PC-9 (cell line): ENCODE data around the gene COMMD10. TPM values are rescaled to one million over a fixed set of nuclear protein-coding genes. Genes with fewer than 3 reads are reported as not detected.

ENCODE experiments used
- BruUV-seq: library from RNA; stranded (reverse); fragments of 400-500 nt; replicated peaks from 2 replicates; lab custom pipeline; 2021; lab: Mats Ljungman, UMichigan
- CTCF ChIA-PET: fragments of 300-600 bp; sonication (Branson Sonifier 250); formaldehyde crosslinking; loops from one replicate; lab custom pipeline; 2022; ENCODE audit warnings: antibody characterized with exemption; lab: Charles Lee
- POLR2A ChIA-PET: fragments of 300-600 bp; sonication (Branson Sonifier 250); formaldehyde crosslinking; loops from one replicate; lab custom pipeline; 2022; ENCODE audit warnings: antibody characterized with exemption; ENCODE audit not compliant: unreplicated experiment; lab: Charles Lee
- DNase-seq, 2 experiments: peaks; one replicate each; pipeline versions ENCODE4 v3.0.0 to v3.0.0-alpha.2; 2015 to 2022; ENCODE audit warnings: mixed read lengths in 1 of 2
- H2AFZ ChIP-seq: fragments of 200-600 bp; sonication (generic); 2 replicates; pipeline ENCODE4 v1.8.1; 2017; ENCODE audit warnings: antibody characterized with exemption
- H3F3A ChIP-seq: fragments of 200-600 bp; sonication (generic); 2 replicates; pipeline ENCODE4 v1.8.1; 2017; ENCODE audit warnings: antibody characterized with exemption, mild to moderate bottlenecking, low read depth; ENCODE audit not compliant: insufficient read depth
- H3K27ac ChIP-seq: fragments of 200-600 bp; sonication (generic); 2 replicates; pipeline ENCODE4 v1.6.1; 2016; ENCODE audit warnings: mixed run types
- H3K27me3 ChIP-seq: fragments of 200-600 bp; sonication (generic); 2 replicates; pipeline ENCODE4 v1.6.1; 2016; ENCODE audit warnings: low read depth, mixed run types; ENCODE audit not compliant: insufficient read depth
- H3K36me3 ChIP-seq: fragments of 200-600 bp; sonication (generic); 2 replicates; pipeline ENCODE4 v1.6.1; 2016; ENCODE audit warnings: low read depth, mixed run types
- H3K4me1 ChIP-seq: fragments of 200-600 bp; sonication (generic); replicated peaks from 2 replicates; pipeline ENCODE4 v1.6.1; 2016; ENCODE audit warnings: mixed run types; ENCODE audit not compliant: insufficient read depth
- H3K4me2 ChIP-seq: fragments of 200-600 bp; sonication (generic); 2 replicates; pipeline ENCODE4 v1.6.1; 2017; ENCODE audit warnings: mixed run types
- H3K4me3 ChIP-seq: fragments of 200-600 bp; sonication (generic); 2 replicates; pipeline ENCODE4 v1.6.1; 2016; ENCODE audit warnings: mixed run types
- H3K79me2 ChIP-seq: fragments of 200-600 bp; sonication (generic); 2 replicates; pipeline ENCODE4 v1.6.1; 2017; ENCODE audit warnings: low read depth, mixed run types
- H3K9me2 ChIP-seq: fragments of 200-600 bp; sonication (generic); 2 replicates; pipeline ENCODE4 v1.8.1; 2017; ENCODE audit warnings: mild to moderate bottlenecking; ENCODE audit not compliant: insufficient read depth
- H3K9me3 ChIP-seq: fragments of 200-600 bp; sonication (generic); 2 replicates; pipeline ENCODE4 v1.8.1; 2016; ENCODE audit warnings: low read depth; ENCODE audit not compliant: insufficient read depth
- H4K20me1 ChIP-seq: fragments of 200-600 bp; sonication (generic); 2 replicates; pipeline ENCODE4 v1.8.1; 2017; ENCODE audit not compliant: insufficient read depth
- EZH2 ChIP-seq: fragments of 200-600 bp; sonication (generic); IDR thresholded peaks from 2 replicates; pipeline ENCODE4 v1.8.0; 2017; ENCODE audit warnings: antibody characterized with exemption, low read depth
- intact Hi-C: fragments of 100-400 bp; cut with micrococcal nuclease; formaldehyde crosslinking; loops from one replicate; pipeline ENCODE4 v1.10.0; 2022; ENCODE audit not compliant: unreplicated experiment
- total RNA-seq: library from RNA; stranded (reverse); gene quantifications from 2 replicates; pipeline ENCODE4 v1.2.3, GENCODE V29; 2021
- TF ChIP-seq, protein P1 (sequence below): fragments of 200-600 bp; sonication (generic); conservative IDR thresholded peaks from 2 replicates; pipeline ENCODE4 v1.6.1; 2017; ENCODE audit warnings: mixed run types, antibody characterized with exemption, mild to moderate bottlenecking, moderate library complexity

COMMD10 gene
- total RNA-seq, 1 experiment from 2014 or later: 17.9 TPM

DNA sequence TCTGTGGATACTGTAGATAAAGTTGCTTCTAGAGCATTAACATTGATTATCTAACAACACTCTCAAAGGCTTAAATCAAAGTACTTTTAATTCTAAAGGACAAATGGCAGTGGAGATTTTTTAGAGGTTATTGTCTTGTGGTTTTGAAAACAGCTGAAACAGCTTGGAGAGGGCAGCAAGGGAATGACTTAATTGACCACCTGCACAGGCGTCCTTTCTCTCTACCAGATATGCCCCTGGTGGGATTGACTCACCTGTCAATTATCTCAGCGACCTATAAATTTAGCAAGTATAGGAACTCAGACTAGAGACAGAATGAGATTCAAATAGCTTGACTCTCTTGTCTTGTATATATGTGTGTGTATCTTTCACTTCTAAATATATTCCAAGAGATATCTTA lies 39.0 kb upstream of the COMMD10 start:
- no peak overlapping the region for H3K4me3 ChIP-seq
- DNase-seq: no peak
- H3K79me2 ChIP-seq: no peaks in the 10 kb centered on the region
- ChIA-PET CTCF (no interaction called here), POLR2A (no interaction called here)
- no peak overlapping the region for H3K27ac ChIP-seq
- H4K20me1 ChIP-seq: no peaks in the 10 kb centered on the region
- no peaks in the 10 kb centered on the region for H3K36me3 ChIP-seq
- no peak overlapping the region for H2AFZ ChIP-seq
- no peaks in the 10 kb centered on the region for H3K27me3 ChIP-seq
- TF ChIP-seq, protein P1, sequence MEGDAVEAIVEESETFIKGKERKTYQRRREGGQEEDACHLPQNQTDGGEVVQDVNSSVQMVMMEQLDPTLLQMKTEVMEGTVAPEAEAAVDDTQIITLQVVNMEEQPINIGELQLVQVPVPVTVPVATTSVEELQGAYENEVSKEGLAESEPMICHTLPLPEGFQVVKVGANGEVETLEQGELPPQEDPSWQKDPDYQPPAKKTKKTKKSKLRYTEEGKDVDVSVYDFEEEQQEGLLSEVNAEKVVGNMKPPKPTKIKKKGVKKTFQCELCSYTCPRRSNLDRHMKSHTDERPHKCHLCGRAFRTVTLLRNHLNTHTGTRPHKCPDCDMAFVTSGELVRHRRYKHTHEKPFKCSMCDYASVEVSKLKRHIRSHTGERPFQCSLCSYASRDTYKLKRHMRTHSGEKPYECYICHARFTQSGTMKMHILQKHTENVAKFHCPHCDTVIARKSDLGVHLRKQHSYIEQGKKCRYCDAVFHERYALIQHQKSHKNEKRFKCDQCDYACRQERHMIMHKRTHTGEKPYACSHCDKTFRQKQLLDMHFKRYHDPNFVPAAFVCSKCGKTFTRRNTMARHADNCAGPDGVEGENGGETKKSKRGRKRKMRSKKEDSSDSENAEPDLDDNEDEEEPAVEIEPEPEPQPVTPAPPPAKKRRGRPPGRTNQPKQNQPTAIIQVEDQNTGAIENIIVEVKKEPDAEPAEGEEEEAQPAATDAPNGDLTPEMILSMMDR: no peak
- TF ChIP-seq EZH2: no peak
- H3K9me3 ChIP-seq: no peaks in the 10 kb centered on the region
- no TSS peak for BruUV-seq
- H3K9me2 ChIP-seq: no peaks in the 10 kb centered on the region
- intact Hi-C loops: no loop called here
- H3K4me1 ChIP-seq: 0 out of 2 replicates have a peak, but pooled peaks cover 9% of the 10 kb centered on the region
- H3F3A ChIP-seq: no peaks in the 10 kb centered on the region
- H3K4me2 ChIP-seq: no peak overlapping the region

DNA sequence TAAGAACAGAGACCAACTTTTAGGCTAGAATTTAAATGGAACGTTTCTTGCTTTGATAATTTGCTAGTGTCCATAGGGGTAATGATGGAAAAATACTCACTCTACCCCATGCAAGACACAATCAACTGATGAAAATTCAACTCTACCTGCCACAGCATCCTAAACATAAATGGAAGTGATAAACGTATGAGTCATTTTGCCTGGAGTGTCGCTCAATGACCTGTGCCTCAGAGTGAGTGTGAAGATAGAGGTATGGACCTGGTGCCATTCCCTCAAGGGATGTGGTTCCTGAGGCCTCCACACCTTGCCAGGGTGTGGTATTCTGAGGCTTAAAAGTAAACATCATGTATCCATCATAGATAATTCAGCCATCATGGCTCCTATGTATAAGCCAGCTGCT lies 38.6 kb upstream of the COMMD10 start:
- DNase-seq: no peak
- Histone ChIP-seq H3K79me2 (no peaks in the 10 kb centered on the region), H3K4me1 (0 out of 2 replicates have a peak, but pooled peaks cover 9% of the 10 kb centered on the region), H3K27me3 (no peaks in the 10 kb centered on the region), H3K4me3 (no peak overlapping the region), H4K20me1 (no peaks in the 10 kb centered on the region), H2AFZ (no peak overlapping the region), H3K36me3 (no peaks in the 10 kb centered on the region), H3K27ac (no peak overlapping the region), H3K9me3 (no peaks in the 10 kb centered on the region), H3K9me2 (no peaks in the 10 kb centered on the region), H3K4me2 (no peak overlapping the region), H3F3A (no peaks in the 10 kb centered on the region)
- TF ChIP-seq EZH2: no peak
- TF ChIP-seq, protein P1: no peak
- intact Hi-C loops: no loop called here
- CTCF ChIA-PET: no interaction called here
- POLR2A ChIA-PET: no interaction called here
- no TSS peak for BruUV-seq

DNA sequence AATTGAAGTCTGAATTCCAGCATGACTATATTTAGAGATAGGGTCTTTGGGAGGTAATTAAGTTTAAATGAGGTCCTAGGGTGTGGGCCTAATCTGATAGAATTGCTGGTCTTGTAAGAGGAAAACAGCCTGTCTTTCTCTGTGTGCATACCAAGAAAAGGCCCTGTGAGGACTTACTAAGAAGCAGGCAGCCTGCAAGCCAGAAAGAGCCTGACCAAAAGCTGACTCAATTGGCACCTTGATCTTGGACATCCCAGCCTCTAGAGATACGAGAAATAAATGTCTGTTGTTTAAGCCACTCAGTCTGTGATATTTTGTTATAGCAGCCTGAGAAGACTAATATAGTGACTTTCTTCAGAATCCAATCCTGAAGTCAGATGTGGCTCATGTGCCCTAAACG lies 38.0 kb upstream of the COMMD10 start:
- Histone ChIP-seq H3K4me3 (no peak overlapping the region), H3K27me3 (no peaks in the 10 kb centered on the region), H3K27ac (no peak overlapping the region), H3K79me2 (no peaks in the 10 kb centered on the region), H2AFZ (no peak overlapping the region), H3F3A (no peaks in the 10 kb centered on the region), H3K4me1 (0 out of 2 replicates have a peak, but pooled peaks cover 9% of the 10 kb centered on the region), H3K9me3 (no peaks in the 10 kb centered on the region), H3K4me2 (no peak overlapping the region), H3K36me3 (no peaks in the 10 kb centered on the region), H3K9me2 (no peaks in the 10 kb centered on the region), H4K20me1 (no peaks in the 10 kb centered on the region)
- BruUV-seq: no TSS peak
- DNase-seq: no peak
- ChIA-PET CTCF (no interaction called here), POLR2A (no interaction called here)
- TF ChIP-seq, protein P1: no peak
- intact Hi-C loops: no loop called here
